Measurements from ENCODE around the gene GNG3.

Gene GNG3

DNA sequence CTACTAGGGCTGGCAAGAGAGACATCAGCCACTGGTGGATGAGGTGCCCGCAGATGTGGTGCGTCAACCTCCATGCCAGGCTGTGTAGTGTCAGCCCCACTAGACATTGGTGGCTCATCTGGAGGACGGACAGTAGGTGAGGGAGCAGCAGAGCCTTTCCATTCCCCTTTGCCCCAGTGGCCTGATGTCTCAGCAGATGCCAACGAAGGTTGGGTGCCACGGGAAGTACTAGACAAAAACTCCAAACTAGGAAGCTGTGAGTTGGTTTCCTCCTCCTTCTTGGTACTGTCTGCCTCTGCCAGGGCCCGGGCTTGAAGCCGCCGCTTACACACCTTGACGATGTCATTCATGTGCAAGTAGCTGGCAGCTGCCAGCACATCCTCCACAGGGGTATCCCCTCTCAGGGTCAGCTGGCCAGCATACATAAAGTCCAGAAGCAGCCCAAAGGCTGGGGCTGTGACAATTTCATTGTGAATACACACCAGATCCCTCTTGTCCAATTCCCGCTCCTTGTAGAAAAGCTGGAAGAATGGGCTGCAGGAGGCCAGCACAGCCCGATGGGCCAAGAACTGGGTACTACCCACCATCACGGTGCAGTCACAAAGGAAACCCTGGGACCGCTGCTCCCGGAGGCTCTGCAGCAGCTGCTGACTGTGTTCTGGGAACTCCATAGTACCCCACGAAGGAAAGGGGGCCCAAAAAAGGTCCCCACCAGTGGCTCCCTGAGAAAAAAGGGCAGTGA is 45.7 kb downstream of the GNG3 start:
- Mint-ChIP-seq H3K4me3 (peak overlapping the region; percentile 98), H3K4me1 (peaks cover 27% of the 10 kb centered on the region), H3K27me3 (peaks cover 2% of the 10 kb centered on the region), H3K36me3 (ENCODE audit: low read depth) (peaks cover 8% of the 10 kb centered on the region), H3K9me3 (no peaks in the 10 kb centered on the region), H3K27ac (peak overlapping the region; percentile 99)
- ATAC-seq (no peak), DNase-seq (no peak)

- DNase-seq = peak; percentile 96
- Mint-ChIP-seq H3K4me1 (peaks cover 27% of the 10 kb centered on the region), H3K27ac (peak within 1 kb of the TSS; percentile 99), H3K27me3 (peaks cover 2% of the 10 kb centered on the region), H3K4me3 (peak within 1 kb of the TSS; percentile 98), H3K36me3 (ENCODE audit: low read depth) (peaks cover 7% of the 10 kb centered on the region), H3K9me3 (no peaks in the 10 kb centered on the region)
- ATAC-seq = peak; percentile 99
Measured at GRCh38 chr11:62753736-62754603, 46.5 kb downstream of the GNG3 start, which contains the start of gene ZBTB3. Gene ZBTB3 (minus strand): TSS chr11:62754160. CDS start chr11:62753664, 496 bp downstream.

- no peak for DNase-seq
- Mint-ChIP-seq H3K9me3 (no peaks in the 10 kb centered on the region), H3K27ac (no peak overlapping the region), H3K27me3 (peaks cover 2% of the 10 kb centered on the region), H3K4me3 (peak overlapping the region; percentile 98), H3K36me3 (ENCODE audit: low read depth) (peaks cover 5% of the 10 kb centered on the region), H3K4me1 (peaks cover 27% of the 10 kb centered on the region)
- no peak for ATAC-seq
Measured at GRCh38 chr11:62755086-62755615, 47.7 kb downstream of the GNG3 start.

DNA sequence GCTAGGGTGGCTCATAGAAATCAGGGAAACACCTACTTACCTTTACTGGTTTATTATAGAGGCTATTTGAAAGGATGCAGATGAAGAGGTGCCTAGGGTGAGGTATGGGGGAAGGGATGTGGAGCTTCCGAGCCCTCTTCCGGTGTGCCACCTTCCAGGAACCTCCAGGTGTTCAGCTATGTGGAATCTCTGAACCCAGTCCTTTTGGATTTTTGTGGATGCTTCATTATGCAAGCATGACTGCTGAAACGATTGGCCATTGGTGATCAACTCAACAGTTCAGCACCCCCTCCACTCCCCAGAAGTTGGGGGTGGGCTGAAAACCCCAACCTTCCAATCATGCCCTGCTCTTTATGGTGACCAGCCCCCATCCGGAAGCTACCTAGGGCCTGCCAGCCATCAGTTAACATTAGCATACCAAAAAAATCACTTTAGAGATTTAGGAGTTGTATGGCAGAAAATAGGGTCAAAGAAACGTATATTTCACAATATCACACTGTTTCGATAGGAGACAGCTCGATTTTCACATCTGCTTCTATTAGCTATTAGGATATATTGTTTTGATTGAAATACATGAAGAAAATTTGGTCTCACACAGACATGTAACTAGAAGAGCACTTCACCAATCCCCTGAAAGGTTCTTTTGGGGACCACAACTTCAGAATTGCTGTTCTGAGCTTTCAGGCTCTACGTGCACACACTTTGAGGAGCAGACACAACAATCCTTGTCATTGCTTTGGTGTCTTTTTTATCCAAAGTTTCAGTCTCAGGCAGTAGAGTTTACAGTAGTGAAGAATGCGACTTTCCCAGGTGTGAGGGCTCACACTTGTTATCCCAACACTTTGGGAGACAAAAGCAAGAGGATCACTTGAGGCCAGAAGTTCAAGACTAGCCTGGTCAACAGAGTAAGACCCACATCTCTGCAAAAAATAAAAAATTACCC is 50.6 kb downstream of the GNG3 start:
- H3K9me3 Mint-ChIP-seq = no peaks in the 10 kb centered on the region
- peaks cover 10% of the 10 kb centered on the region for H3K36me3 Mint-ChIP-seq (ENCODE audit: low read depth)
- no peak overlapping the region for H3K27ac Mint-ChIP-seq
- ATAC-seq = no peak
- no peak overlapping the region for H3K4me3 Mint-ChIP-seq
- DNase-seq = no peak
- H3K27me3 Mint-ChIP-seq = peaks cover 2% of the 10 kb centered on the region
- H3K4me1 Mint-ChIP-seq = peaks cover 29% of the 10 kb centered on the region
